MCF 10A (cell line): ENCODE results near the gene TECPR1. TPM values are rescaled to one million over a fixed set of nuclear protein-coding genes. Genes with fewer than 3 reads are reported as not detected.

Experiments used
- BruUV-seq: library from RNA; stranded (reverse); fragments of 400-500 nt; replicated peaks from 2 replicates; lab custom pipeline; 2021; lab: Mats Ljungman, UMichigan
- CTCF ChIA-PET: fragments of 300-600 bp; sonication (Branson Sonifier 250); formaldehyde crosslinking; extraction: SDS; loops from one replicate; lab custom pipeline; 2021; ENCODE audit warnings: antibody characterized with exemption, inconsistent platforms; lab: Yijun Ruan, JAX
- POLR2A ChIA-PET: fragments of 300-600, 350-650 bp; sonication (Branson Sonifier 250); formaldehyde crosslinking; extraction: SDS; loops from one replicate; lab custom pipeline; 2020; ENCODE audit warnings: antibody characterized with exemption, inconsistent platforms; lab: Yijun Ruan, JAX
- DNase-seq: peaks from one replicate; pipeline ENCODE4 v3.0.0-alpha.2; 2018; ENCODE audit not compliant: unreplicated experiment
- H3K27ac Mint-ChIP-seq: one replicate; pipeline ENCODE4 v1.8.0; 2022; ENCODE audit warnings: mild to moderate bottlenecking, low read depth, mixed read lengths; ENCODE audit not compliant: unreplicated experiment
- H3K27me3 Mint-ChIP-seq: one replicate; pipeline ENCODE4 v1.8.0; 2022; ENCODE audit warnings: mixed read lengths; ENCODE audit not compliant: insufficient read depth, unreplicated experiment
- H3K36me3 Mint-ChIP-seq: one replicate; pipeline ENCODE4 v1.8.0; 2022; ENCODE audit warnings: mild to moderate bottlenecking, moderate library complexity, mixed read lengths; ENCODE audit not compliant: insufficient read depth, unreplicated experiment
- H3K4me1 Mint-ChIP-seq: one replicate; pipeline ENCODE4 v1.8.0; 2022; ENCODE audit warnings: mixed read lengths; ENCODE audit not compliant: insufficient read depth, unreplicated experiment
- H3K4me3 Mint-ChIP-seq: one replicate; pipeline ENCODE4 v1.8.0; 2022; ENCODE audit warnings: mild to moderate bottlenecking, moderate library complexity, mixed read lengths; ENCODE audit not compliant: unreplicated experiment
- H3K9me3 Mint-ChIP-seq: one replicate; pipeline ENCODE4 v1.8.0; 2022; ENCODE audit warnings: mixed read lengths; ENCODE audit not compliant: unreplicated experiment
- intact Hi-C: fragments of 100-400 bp; cut with micrococcal nuclease; formaldehyde crosslinking; loops from 2 replicates; pipeline ENCODE4 v1.14.1; 2022
- total RNA-seq: library from RNA; stranded (reverse); gene quantifications from 2 replicates; pipeline ENCODE4 v1.2.3, GENCODE V29; 2022
- TF ChIP-seq, protein P1 (sequence below): fragments of 200-600 bp; IDR thresholded peaks from one replicate; pipeline ENCODE4 v1.8.0; 2022; ENCODE audit warnings: antibody characterized with exemption, mild to moderate bottlenecking; ENCODE audit not compliant: unreplicated experiment

Gene TECPR1
- total RNA-seq, 1 experiment from 2014 or later = 15.4 TPM

DNA sequence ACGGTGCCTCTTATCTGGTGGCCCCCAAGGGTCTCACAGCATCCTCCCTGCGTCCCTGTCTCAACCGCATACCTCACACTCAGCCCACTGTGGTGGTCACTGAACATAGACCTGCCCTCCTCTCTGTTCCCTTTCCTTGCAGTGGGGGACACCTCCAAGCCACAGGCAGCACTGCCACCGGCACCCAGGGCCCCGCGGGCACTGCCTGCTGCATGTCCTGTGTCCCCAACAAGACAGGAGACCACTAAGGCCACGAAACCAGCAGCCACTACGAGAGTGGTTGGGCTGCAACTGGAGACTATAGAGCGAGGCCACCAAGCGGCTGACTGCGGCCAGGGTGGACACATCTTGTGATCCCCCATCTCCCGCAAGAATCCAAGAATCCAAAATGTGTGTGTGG is 44.8 kb upstream of the TECPR1 start:
- Mint-ChIP-seq H3K27me3 (no peaks in the 10 kb centered on the region), H3K4me3 (no peak overlapping the region), H3K27ac (no peak overlapping the region), H3K4me1 (no peaks in the 10 kb centered on the region), H3K9me3 (no peaks in the 10 kb centered on the region), H3K36me3 (peaks cover 62% of the 10 kb centered on the region)
- CTCF ChIA-PET = interaction anchor here (0.6 to 2.0 kb wide), 2 partner anchors 105 to 136 kb away, joined by 4 to 13 read pairs; partner anchors contain the start of gene BAIAP2L1
- no TSS peak for BruUV-seq
- intact Hi-C loops = no loop called here
- POLR2A ChIA-PET = no interaction called here
- no peak for DNase-seq
- TF ChIP-seq, protein P1, sequence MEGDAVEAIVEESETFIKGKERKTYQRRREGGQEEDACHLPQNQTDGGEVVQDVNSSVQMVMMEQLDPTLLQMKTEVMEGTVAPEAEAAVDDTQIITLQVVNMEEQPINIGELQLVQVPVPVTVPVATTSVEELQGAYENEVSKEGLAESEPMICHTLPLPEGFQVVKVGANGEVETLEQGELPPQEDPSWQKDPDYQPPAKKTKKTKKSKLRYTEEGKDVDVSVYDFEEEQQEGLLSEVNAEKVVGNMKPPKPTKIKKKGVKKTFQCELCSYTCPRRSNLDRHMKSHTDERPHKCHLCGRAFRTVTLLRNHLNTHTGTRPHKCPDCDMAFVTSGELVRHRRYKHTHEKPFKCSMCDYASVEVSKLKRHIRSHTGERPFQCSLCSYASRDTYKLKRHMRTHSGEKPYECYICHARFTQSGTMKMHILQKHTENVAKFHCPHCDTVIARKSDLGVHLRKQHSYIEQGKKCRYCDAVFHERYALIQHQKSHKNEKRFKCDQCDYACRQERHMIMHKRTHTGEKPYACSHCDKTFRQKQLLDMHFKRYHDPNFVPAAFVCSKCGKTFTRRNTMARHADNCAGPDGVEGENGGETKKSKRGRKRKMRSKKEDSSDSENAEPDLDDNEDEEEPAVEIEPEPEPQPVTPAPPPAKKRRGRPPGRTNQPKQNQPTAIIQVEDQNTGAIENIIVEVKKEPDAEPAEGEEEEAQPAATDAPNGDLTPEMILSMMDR = no peak

DNA sequence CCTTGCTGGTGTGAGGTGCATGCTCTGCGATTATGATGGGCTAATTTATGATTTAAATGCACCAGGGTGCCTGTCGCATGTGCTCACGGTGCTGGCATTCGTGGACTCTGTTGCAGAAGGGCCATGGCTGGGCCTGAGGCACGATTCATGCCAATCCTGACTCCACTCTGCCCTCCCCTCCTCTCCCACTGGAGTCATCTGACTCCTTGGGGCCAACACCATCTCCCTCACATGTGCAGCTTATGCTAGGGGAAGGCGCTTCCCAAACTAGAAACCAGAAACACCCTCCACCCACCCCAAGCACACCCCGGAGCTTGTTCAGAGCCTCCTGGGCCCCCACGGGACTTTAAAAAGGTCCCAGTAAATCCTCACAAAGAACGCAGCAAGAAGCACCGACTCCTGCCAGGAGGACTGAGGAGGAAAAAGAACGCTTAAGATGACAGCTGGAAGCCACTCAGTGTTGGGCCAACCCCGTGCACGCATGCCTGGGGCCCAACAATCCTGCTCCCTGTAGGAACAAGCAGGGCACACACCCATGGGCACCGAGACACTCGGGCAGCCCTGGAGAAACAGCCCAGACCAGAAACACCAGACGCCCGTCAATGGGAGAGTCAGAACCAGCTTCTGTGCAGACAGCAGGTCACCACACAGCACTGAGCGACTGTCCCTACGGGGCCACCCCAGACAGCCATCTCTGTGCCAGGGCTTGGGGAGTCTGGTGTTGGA is 43.6 kb upstream of the TECPR1 start:
- POLR2A ChIA-PET = interaction anchor here (0.8 kb wide), 1 partner anchor 11 kb away, joined by 4 read pairs; no protein-coding TSS in a partner anchor
- no peak overlapping the region for H3K4me3 Mint-ChIP-seq
- H3K27ac Mint-ChIP-seq = peak overlapping the region; percentile 79
- H3K4me1 Mint-ChIP-seq = no peaks in the 10 kb centered on the region
- TF ChIP-seq, protein P1 = no peak
- CTCF ChIA-PET = interaction anchor here (0.6 to 2.0 kb wide), 10 partner anchors 10 to 546 kb away, joined by 3 to 13 read pairs (median 6); partner anchors contain the start of gene BAIAP2L1
- no peaks in the 10 kb centered on the region for H3K27me3 Mint-ChIP-seq
- intact Hi-C loops = no loop called here
- no peak for DNase-seq
- peaks cover 60% of the 10 kb centered on the region for H3K36me3 Mint-ChIP-seq
- BruUV-seq = no TSS peak
- no peaks in the 10 kb centered on the region for H3K9me3 Mint-ChIP-seq

DNA sequence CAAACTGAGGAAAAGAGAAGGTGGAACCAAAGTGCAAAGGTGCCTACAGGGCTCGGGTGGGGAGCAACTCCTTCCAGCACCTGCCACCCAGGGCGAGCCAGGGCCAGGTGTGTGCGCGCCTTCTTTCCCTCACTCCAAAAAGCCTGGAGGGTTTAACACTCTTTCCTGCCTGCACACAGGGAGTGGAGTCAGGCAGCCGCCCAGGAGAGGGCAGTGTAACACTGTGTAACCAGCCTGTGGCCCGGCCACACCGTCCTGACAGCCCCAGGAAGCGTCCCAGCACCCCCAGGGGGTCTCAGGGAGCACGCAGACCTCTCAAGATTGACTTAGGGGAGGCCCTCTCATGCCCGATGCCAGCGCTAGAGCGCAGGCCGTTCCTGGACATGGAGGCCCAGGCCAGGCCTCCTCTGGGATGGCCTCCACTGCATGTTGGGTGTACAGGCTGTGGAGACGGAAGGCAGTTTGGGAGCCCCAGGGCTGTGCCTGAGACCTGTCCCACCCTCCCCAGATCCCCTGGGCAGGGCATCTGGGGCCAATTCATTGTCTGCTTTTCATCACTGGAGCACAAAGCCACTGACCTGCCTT is 42.9 kb upstream of the TECPR1 start:
- Mint-ChIP-seq H3K27me3 (no peaks in the 10 kb centered on the region), H3K36me3 (peaks cover 58% of the 10 kb centered on the region), H3K4me1 (no peaks in the 10 kb centered on the region), H3K27ac (peak overlapping the region; percentile 79), H3K4me3 (no peak overlapping the region), H3K9me3 (no peaks in the 10 kb centered on the region)
- no TSS peak for BruUV-seq
- POLR2A ChIA-PET = interaction anchor here (0.7 to 1.4 kb wide), 3 partner anchors 9 to 546 kb away, joined by 3 to 8 read pairs (median 4); partner anchors contain the start of gene BAIAP2L1
- DNase-seq = peak; percentile 72
- CTCF ChIA-PET = interaction anchor here (0.6 to 1.9 kb wide), 21 partner anchors 10 to 547 kb away, joined by 3 to 12 read pairs (median 3); partner anchors contain the start of gene BAIAP2L1
- intact Hi-C loops = loop anchor here (1.0 kb wide), 1 partner anchor 106 kb away; the partner anchor contains the start of gene BAIAP2L1
- TF ChIP-seq, protein P1 = peak; percentile 84

DNA sequence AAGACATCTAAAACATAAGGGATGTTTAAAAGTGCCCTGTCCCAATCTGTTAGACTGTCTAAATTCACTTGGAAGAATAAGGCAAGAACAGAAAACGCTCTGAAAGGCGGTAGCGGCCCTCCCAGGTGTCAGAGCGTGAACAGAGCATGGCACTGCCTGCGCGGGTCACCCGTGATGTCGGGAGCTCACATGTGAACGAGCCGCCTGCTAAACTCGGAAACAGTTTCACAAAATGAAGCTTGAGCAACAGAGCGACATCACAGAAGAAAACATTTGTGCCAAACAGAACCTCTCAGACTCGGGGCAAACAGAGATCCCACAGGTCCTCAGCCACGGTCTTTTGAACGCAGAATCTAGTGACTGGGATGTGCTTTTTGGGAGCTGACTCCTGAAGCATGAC is 42.3 kb upstream of the TECPR1 start:
- ChIA-PET POLR2A (interaction anchor here (0.7 to 1.4 kb wide), 3 partner anchors 8 to 547 kb away, joined by 3 to 8 read pairs (median 4); partner anchors contain the start of gene BAIAP2L1), CTCF (interaction anchor here (0.6 to 1.9 kb wide), 21 partner anchors 9 to 555 kb away, joined by 3 to 12 read pairs (median 3); partner anchors contain the start of gene BAIAP2L1)
- peaks cover 63% of the 10 kb centered on the region for H3K36me3 Mint-ChIP-seq
- H3K27me3 Mint-ChIP-seq = no peaks in the 10 kb centered on the region
- no peaks in the 10 kb centered on the region for H3K4me1 Mint-ChIP-seq
- intact Hi-C loops = loop anchor here (1.0 kb wide), 1 partner anchor 107 kb away; the partner anchor contains the start of gene BAIAP2L1
- H3K27ac Mint-ChIP-seq = peak overlapping the region; percentile 79
- H3K4me3 Mint-ChIP-seq = no peak overlapping the region
- DNase-seq = no peak
- no peaks in the 10 kb centered on the region for H3K9me3 Mint-ChIP-seq
- TF ChIP-seq, protein P1 = no peak
- BruUV-seq = TSS peak; percentile 7
